Endodermal cell (in vitro differentiated cells): ENCODE results near the gene SMYD3. TPM values are rescaled to one million over a fixed set of nuclear protein-coding genes. Genes with fewer than 3 reads are reported as not detected.

Experiments used
- DNase-seq: peaks from one replicate; pipeline ENCODE4 v3.0.0-alpha.2; 2017
- H3K27ac ChIP-seq: 2 replicates; pipeline ENCODE4 v1.5.1; 2013; ENCODE audit warnings: mild to moderate bottlenecking, low read depth, low read length, moderate library complexity
- H3K27me3 ChIP-seq: 2 replicates; pipeline ENCODE4 v1.6.1; 2013; ENCODE audit warnings: mild to moderate bottlenecking, low read length, moderate library complexity; ENCODE audit not compliant: insufficient read depth, control insufficient read depth, poor library complexity, severe bottlenecking
- H3K36me3 ChIP-seq: 2 replicates; pipeline ENCODE4 v1.7.0; 2013; ENCODE audit warnings: mild to moderate bottlenecking, low read length, moderate library complexity; ENCODE audit not compliant: control insufficient read depth, insufficient read depth
- H3K4me1 ChIP-seq: one replicate; pipeline ENCODE4 v1.7.0; 2013; ENCODE audit warnings: low read length; ENCODE audit not compliant: control insufficient read depth, insufficient read depth
- H3K4me3 ChIP-seq: 2 replicates; pipeline ENCODE4 v1.5.1; 2013; ENCODE audit warnings: mild to moderate bottlenecking, low read length, moderate library complexity
- H3K9ac ChIP-seq: 2 replicates; pipeline ENCODE4 v1.6.1; 2013; ENCODE audit warnings: mild to moderate bottlenecking, low read length, moderate library complexity; ENCODE audit not compliant: poor library complexity, severe bottlenecking; ENCODE audit errors: extremely low read depth
- H3K9me3 ChIP-seq: 2 replicates; pipeline ENCODE4 v1.6.1; 2013; ENCODE audit warnings: mild to moderate bottlenecking, low read length, moderate library complexity; ENCODE audit not compliant: control insufficient read depth
- H3K27ac Mint-ChIP-seq: 2 replicates; pipeline ENCODE4 v1.8.0; 2020; ENCODE audit warnings: mixed read lengths
- H3K27me3 Mint-ChIP-seq: 2 replicates; pipeline ENCODE4 v1.8.0; 2021; ENCODE audit warnings: mild to moderate bottlenecking, mixed read lengths; ENCODE audit not compliant: insufficient read depth
- H3K36me3 Mint-ChIP-seq: 2 replicates; pipeline ENCODE4 v1.8.0; 2020; ENCODE audit warnings: low read depth, mixed read lengths
- H3K4me1 Mint-ChIP-seq: 2 replicates; pipeline ENCODE4 v1.8.0; 2020; ENCODE audit warnings: mixed read lengths
- H3K4me3 Mint-ChIP-seq: 2 replicates; pipeline ENCODE4 v1.8.0; 2020; ENCODE audit warnings: mild to moderate bottlenecking, moderate library complexity, mixed read lengths
- H3K9me3 Mint-ChIP-seq: 2 replicates; pipeline ENCODE4 v1.8.0; 2020; ENCODE audit warnings: mild to moderate bottlenecking, mixed read lengths
- WGBS, 2 experiments: methylation state at CpG; one replicate each; pipeline versions ENCODE4 v1.1.5 to v1.1.7; 2013; ENCODE audit warnings: missing lambda C conversion rate in 2 of 2, mixed read lengths in 1 of 2; ENCODE audit not compliant: insufficient coverage in 1 of 2, insufficient read length in 1 of 2; 5-methylcytosine and 5-hydroxymethylcytosine counted together
- total RNA-seq, 2 donors: library from RNA; stranded (reverse); fragmentation: NEBNext Ultra II Directional in 1 of 2; extraction: Animal tissue kit (Norgen Biotek cat#: 25700) in 1 of 2; gene quantifications; 2 replicates in 1 of 2; 3 replicates in 1 of 2; pipeline ENCODE4 v1.2.1, GENCODE V29; 2021
- TF ChIP-seq, protein P1 (sequence below): fragments of 200-600 bp; sonication (generic); conservative IDR thresholded peaks from 2 replicates; pipeline ENCODE4 v1.5.0; 2021; ENCODE audit warnings: antibody characterized with exemption, mild to moderate bottlenecking

SMYD3 gene
- total RNA-seq, 2 donors from 2014 or later = 32.3 to 45.8 TPM

DNA sequence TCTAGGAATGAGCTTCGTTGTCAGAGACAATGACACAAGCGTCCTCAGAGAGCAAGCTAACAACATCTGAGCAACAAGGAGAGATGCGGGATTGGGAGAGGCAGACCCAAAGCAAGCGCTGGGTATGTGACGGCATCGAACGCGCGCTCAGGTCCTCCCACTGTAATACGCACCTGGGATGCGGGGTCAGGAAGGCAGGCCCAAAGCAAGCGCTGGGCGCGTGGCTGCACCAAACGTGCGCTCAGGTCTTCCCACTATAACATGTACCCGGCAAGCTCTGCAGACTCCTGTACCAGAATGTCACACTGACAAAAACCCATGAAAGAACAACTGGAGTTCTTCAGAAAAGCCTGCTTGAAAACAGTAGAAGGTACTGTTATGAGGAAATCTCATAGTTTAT is 653.8 kb downstream of the SMYD3 start:
- Histone ChIP-seq H3K9ac (no peak overlapping the region), H3K27ac (no peak overlapping the region), H3K27me3 (no peaks in the 10 kb centered on the region), H3K4me3 (no peak overlapping the region), H3K9me3 (peaks cover 7% of the 10 kb centered on the region), H3K36me3 (no peaks in the 10 kb centered on the region), H3K4me1 (no peaks in the 10 kb centered on the region)
- Mint-ChIP-seq H3K4me3 (no peak overlapping the region), H3K27ac (no peak overlapping the region), H3K27me3 (no peaks in the 10 kb centered on the region), H3K36me3 (peaks cover 5% of the 10 kb centered on the region), H3K4me1 (no peaks in the 10 kb centered on the region), H3K9me3 (peaks cover under 1% of the 10 kb centered on the region)
- WGBS, 2 experiments = 96 to 100% methylated on average over 9 to 17 of the region's 17 CpGs
- TF ChIP-seq, protein P1, sequence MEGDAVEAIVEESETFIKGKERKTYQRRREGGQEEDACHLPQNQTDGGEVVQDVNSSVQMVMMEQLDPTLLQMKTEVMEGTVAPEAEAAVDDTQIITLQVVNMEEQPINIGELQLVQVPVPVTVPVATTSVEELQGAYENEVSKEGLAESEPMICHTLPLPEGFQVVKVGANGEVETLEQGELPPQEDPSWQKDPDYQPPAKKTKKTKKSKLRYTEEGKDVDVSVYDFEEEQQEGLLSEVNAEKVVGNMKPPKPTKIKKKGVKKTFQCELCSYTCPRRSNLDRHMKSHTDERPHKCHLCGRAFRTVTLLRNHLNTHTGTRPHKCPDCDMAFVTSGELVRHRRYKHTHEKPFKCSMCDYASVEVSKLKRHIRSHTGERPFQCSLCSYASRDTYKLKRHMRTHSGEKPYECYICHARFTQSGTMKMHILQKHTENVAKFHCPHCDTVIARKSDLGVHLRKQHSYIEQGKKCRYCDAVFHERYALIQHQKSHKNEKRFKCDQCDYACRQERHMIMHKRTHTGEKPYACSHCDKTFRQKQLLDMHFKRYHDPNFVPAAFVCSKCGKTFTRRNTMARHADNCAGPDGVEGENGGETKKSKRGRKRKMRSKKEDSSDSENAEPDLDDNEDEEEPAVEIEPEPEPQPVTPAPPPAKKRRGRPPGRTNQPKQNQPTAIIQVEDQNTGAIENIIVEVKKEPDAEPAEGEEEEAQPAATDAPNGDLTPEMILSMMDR = no peak
- no peak for DNase-seq

DNA sequence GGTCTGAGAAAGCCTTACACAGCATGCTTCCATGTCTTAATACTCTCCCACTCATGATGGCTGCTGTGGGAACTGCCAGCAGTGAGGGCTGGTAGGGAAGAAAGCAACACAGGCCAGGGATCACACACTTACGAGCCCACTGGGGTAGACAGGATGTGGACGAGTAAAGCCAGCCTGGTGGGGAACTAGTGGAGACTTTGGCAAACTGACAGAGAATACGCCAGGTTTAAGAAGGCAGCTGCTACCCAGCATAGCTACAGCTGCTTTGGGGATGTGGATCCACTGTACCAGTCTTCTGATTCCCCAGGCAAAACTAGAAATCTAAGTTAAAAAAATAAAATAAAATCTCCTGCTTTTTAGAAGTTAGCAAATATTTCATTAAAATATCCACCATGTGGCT is 664.0 kb downstream of the SMYD3 start:
- Mint-ChIP-seq H3K36me3 (peaks cover 1% of the 10 kb centered on the region), H3K4me1 (peaks cover under 1% of the 10 kb centered on the region), H3K9me3 (peaks cover 1% of the 10 kb centered on the region), H3K27ac (no peak overlapping the region), H3K27me3 (no peaks in the 10 kb centered on the region), H3K4me3 (no peak overlapping the region)
- 62 to 67% methylated on average over 3 of the region's 3 CpGs for WGBS, 2 experiments
- Histone ChIP-seq H3K9me3 (peaks cover 11% of the 10 kb centered on the region), H3K4me3 (no peak overlapping the region), H3K36me3 (no peaks in the 10 kb centered on the region), H3K27me3 (no peaks in the 10 kb centered on the region), H3K4me1 (no peaks in the 10 kb centered on the region), H3K27ac (no peak overlapping the region), H3K9ac (no peak overlapping the region)
- TF ChIP-seq, protein P1 = no peak
- DNase-seq = no peak

DNA sequence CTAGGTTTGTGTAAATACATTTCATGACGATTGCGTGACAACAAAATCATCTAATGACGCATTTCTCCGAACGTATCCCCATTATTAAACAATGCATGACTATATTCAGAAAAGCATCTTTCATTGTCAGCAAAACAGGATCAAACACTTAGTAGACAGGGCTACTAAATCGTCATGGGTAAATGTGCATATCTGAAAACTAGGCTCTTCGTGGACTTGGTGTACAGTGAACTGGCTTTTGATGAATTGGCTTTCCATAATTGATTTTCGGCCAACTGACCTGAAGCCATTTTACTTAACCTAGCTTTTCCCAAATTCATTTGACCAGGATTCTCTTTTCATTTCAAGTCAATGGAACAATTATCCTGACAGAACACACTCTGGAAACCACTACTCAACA is 665.0 kb downstream of the SMYD3 start:
- TF ChIP-seq, protein P1 = no peak
- peaks cover 7% of the 10 kb centered on the region for H3K4me1 Mint-ChIP-seq
- Histone ChIP-seq H3K27ac (no peak overlapping the region), H3K36me3 (no peaks in the 10 kb centered on the region), H3K4me1 (no peaks in the 10 kb centered on the region), H3K4me3 (no peak overlapping the region), H3K9me3 (peaks cover 2% of the 10 kb centered on the region), H3K27me3 (no peaks in the 10 kb centered on the region), H3K9ac (no peak overlapping the region)
- H3K27me3 Mint-ChIP-seq = no peaks in the 10 kb centered on the region
- H3K4me3 Mint-ChIP-seq = no peak overlapping the region
- no peaks in the 10 kb centered on the region for H3K36me3 Mint-ChIP-seq
- no peak for DNase-seq
- H3K27ac Mint-ChIP-seq = no peak overlapping the region
- WGBS, 2 experiments = 96% methylated on average over 4 to 8 of the region's 8 CpGs
- H3K9me3 Mint-ChIP-seq = no peaks in the 10 kb centered on the region
